HEK293 (cell line): Measurements from ENCODE around the gene DNAI1.

Experiments used
- CTCF ChIA-PET: fragments of 350-600 bp; formaldehyde crosslinking; extraction: SDS; loops from one replicate; lab custom pipeline; 2021; ENCODE audit warnings: antibody characterized with exemption; lab: Yijun Ruan, JAX
- POLR2A ChIA-PET: fragments of 300-600 bp; formaldehyde crosslinking; extraction: SDS; loops from one replicate; lab custom pipeline; 2020; ENCODE audit warnings: antibody characterized with exemption, inconsistent platforms; lab: Yijun Ruan, JAX
- H3K27ac ChIP-seq: fragments of 200-500 bp; sonication (Bioruptor generic); 2 replicates; pipeline ENCODE4 v1.5.1; 2014; ENCODE audit warnings: low read depth, low read length, control low read depth, inconsistent platforms; ENCODE audit errors: extremely low read depth
- H3K36me3 ChIP-seq, 2 experiments: fragments of 200-500 bp in 1 of 2; sonication (Bioruptor generic) in 1 of 2; 1 replicate in 1 of 2; 2 replicates in 1 of 2; pipeline ENCODE4 v1.5.1; 2014 to 2017; ENCODE audit warnings: inconsistent platforms in 2 of 2, low read length in 2 of 2; ENCODE audit not compliant: control insufficient read depth in 2 of 2, insufficient read depth in 1 of 2
- H3K4me1 ChIP-seq: fragments of 200-500 bp; sonication (Bioruptor generic); 2 replicates; pipeline ENCODE4 v1.5.1; 2014; ENCODE audit warnings: mild to moderate bottlenecking, low read length, inconsistent platforms; ENCODE audit not compliant: control insufficient read depth, insufficient read depth
- H3K4me3 ChIP-seq: 2 replicates; pipeline ENCODE4 v1.5.1; 2011; ENCODE audit warnings: low read depth, mild to moderate bottlenecking, control low read depth, low read length, moderate library complexity
- H3K9me3 ChIP-seq: fragments of 200-500 bp; sonication (Bioruptor generic); 2 replicates; pipeline ENCODE4 v1.5.1; 2014; ENCODE audit warnings: low read depth, low read length, inconsistent platforms; ENCODE audit not compliant: control insufficient read depth, insufficient read depth
- EGR2 ChIP-seq: fragments of 450-650 bp; formaldehyde crosslinking; IDR thresholded peaks from 2 replicates; pipeline ENCODE4 v1.5.1; 2016; ENCODE audit warnings: low read depth, missing biosample characterization, missing genetic modification characterization
- GLI4 ChIP-seq: fragments of 450-650 bp; formaldehyde crosslinking; IDR thresholded peaks from 2 replicates; pipeline ENCODE4 v1.5.1; 2016; ENCODE audit warnings: missing biosample characterization, missing genetic modification characterization
- IKZF3 ChIP-seq: fragments of 450-650 bp; IDR thresholded peaks from 2 replicates; pipeline ENCODE4 v1.5.0; 2018; ENCODE audit warnings: missing biosample characterization, mild to moderate bottlenecking, missing genetic modification characterization, moderate library complexity
- MZF1 ChIP-seq: fragments of 450-650 bp; formaldehyde crosslinking; IDR thresholded peaks from 2 replicates; pipeline ENCODE4 v1.5.1; 2017; ENCODE audit warnings: missing biosample characterization, missing genetic modification characterization, borderline replicate concordance
- SETDB1 ChIP-seq: IDR thresholded peaks from one replicate; pipeline ENCODE4 v1.6.1; 2017; ENCODE audit warnings: mild to moderate bottlenecking, low read length, moderate library complexity, mixed read lengths; ENCODE audit not compliant: insufficient read length
- YY1 ChIP-seq: fragments of 450-650 bp; formaldehyde crosslinking; IDR thresholded peaks from 2 replicates; pipeline ENCODE4 v1.5.1; 2018; ENCODE audit warnings: missing biosample characterization, missing genetic modification characterization
- ZBTB21 ChIP-seq: fragments of 450-650 bp; formaldehyde crosslinking; IDR thresholded peaks from 2 replicates; pipeline ENCODE4 v1.5.1; 2017; ENCODE audit warnings: missing biosample characterization, missing genetic modification characterization
- ZNF19 ChIP-seq: fragments of 450-650 bp; formaldehyde crosslinking; IDR thresholded peaks from 2 replicates; pipeline ENCODE4; 2016; ENCODE audit warnings: missing biosample characterization, missing genetic modification characterization, low read depth
- ZNF221 ChIP-seq: fragments of 450-650 bp; formaldehyde crosslinking; IDR thresholded peaks from 2 replicates; pipeline ENCODE4 v1.5.1; 2017; ENCODE audit warnings: missing biosample characterization, missing genetic modification characterization, borderline replicate concordance
- ZNF37A ChIP-seq: fragments of 450-650 bp; IDR thresholded peaks from 2 replicates; pipeline ENCODE4 v1.5.1; 2018; ENCODE audit warnings: missing biosample characterization, missing genetic modification characterization
- ZNF423 ChIP-seq: fragments of 450-650 bp; formaldehyde crosslinking; IDR thresholded peaks from 2 replicates; pipeline ENCODE4 v1.5.1; 2016; ENCODE audit warnings: missing biosample characterization, missing genetic modification characterization
- ZNF473 ChIP-seq: fragments of 450-650 bp; formaldehyde crosslinking; IDR thresholded peaks from 2 replicates; pipeline ENCODE4 v1.5.1; 2017; ENCODE audit warnings: missing biosample characterization, missing genetic modification characterization
- ZNF529 ChIP-seq: fragments of 450-650 bp; formaldehyde crosslinking; IDR thresholded peaks from 2 replicates; pipeline ENCODE4 v1.5.1; 2017; ENCODE audit warnings: missing genetic modification characterization, missing biosample characterization; ENCODE audit not compliant: insufficient replicate concordance
- ZNF629 ChIP-seq: fragments of 450-650 bp; formaldehyde crosslinking; IDR thresholded peaks from 2 replicates; pipeline ENCODE4 v1.5.1; 2017; ENCODE audit warnings: missing biosample characterization, missing genetic modification characterization
- ZNF645 ChIP-seq: fragments of 450-650 bp; formaldehyde crosslinking; IDR thresholded peaks from 2 replicates; pipeline ENCODE4; 2016; ENCODE audit warnings: missing biosample characterization, missing genetic modification characterization
- ZNF654 ChIP-seq: fragments of 450-650 bp; formaldehyde crosslinking; IDR thresholded peaks from 2 replicates; pipeline ENCODE4 v1.5.1; 2016; ENCODE audit warnings: low read depth, missing biosample characterization, missing genetic modification characterization
- ZNF692 ChIP-seq: fragments of 450-650 bp; formaldehyde crosslinking; IDR thresholded peaks from 2 replicates; pipeline ENCODE4 v1.5.1; 2016; ENCODE audit warnings: missing biosample characterization, missing genetic modification characterization
- ZNF830 ChIP-seq: fragments of 450-650 bp; IDR thresholded peaks from 2 replicates; pipeline ENCODE4 v1.5.0; 2018; ENCODE audit warnings: missing biosample characterization, missing genetic modification characterization, low read depth, mild to moderate bottlenecking, moderate library complexity
- ZSCAN5A ChIP-seq: fragments of 450-650 bp; formaldehyde crosslinking; IDR thresholded peaks from 2 replicates; pipeline ENCODE4 v1.5.1; 2016; ENCODE audit warnings: missing biosample characterization, missing genetic modification characterization
- TF ChIP-seq, protein P1 (sequence below): IDR thresholded peaks from 2 replicates; pipeline ENCODE4 v1.6.1; 2011; ENCODE audit warnings: mild to moderate bottlenecking, low read depth, low read length, borderline replicate concordance
- TF ChIP-seq, protein P2 (sequence below): fragments of 450-650 bp; formaldehyde crosslinking; IDR thresholded peaks from 2 replicates; pipeline ENCODE4 v1.5.1; 2017; ENCODE audit warnings: missing biosample characterization, missing genetic modification characterization

DNAI1 gene

DNA sequence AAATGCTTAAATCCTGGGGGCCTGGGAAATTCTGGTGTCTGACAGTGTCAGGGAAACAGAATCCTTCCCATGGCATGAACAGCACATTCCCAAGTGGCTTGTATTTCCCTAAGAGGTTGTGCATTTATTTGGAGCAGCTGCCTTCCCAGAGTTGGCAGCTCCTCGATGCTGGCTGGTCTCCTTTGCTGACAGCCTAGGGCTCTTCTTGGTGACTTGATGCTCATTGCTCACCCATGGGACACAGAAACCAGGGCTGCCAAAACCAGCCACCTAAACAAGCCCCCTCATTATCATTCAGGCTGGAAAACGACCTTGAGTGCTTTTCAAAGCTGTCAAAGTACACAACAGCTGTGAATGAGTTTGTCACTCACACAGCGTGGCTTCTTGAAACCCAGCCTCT lies 39.9 kb downstream of the DNAI1 start (continued):
- no peak for TF ChIP-seq ZSCAN5A (tag by site-specific recombination)

DNA sequence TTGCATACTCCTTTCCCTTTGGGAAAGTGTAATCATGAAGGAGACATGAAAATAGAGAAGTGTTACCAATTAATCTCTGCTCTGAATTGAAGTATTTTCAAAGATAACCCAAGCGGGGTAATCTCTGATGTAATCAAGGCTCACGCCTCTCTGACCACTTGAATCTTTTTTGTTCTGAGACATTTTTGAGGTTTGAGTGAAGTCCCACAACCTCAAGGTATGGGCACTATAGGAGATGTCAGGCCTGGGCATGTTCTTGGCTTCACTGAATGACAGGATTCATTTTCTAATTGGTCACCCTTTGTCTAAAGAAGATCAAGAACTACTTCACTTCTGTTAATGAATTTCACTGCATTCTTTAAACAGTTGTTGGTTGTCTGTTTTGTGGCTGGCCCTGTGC lies 40.5 kb downstream of the DNAI1 start:
- H3K36me3 ChIP-seq = no peaks in the 10 kb centered on the region
- POLR2A ChIA-PET = no interaction called here
- CTCF ChIA-PET = interaction anchor here (1.3 to 11.0 kb wide), 3 partner anchors 20 to 95 kb away, joined by 7 to 132 read pairs (median 23); no protein-coding TSS in a partner anchor
- H3K27ac ChIP-seq = no peak overlapping the region
- H3K4me3 ChIP-seq = no peak overlapping the region
- no peaks in the 10 kb centered on the region for H3K4me1 ChIP-seq
- no peak for TF ChIP-seq ZNF19 (tag by site-specific recombination)
- TF ChIP-seq ZNF37A (tag by site-specific recombination) = no peak
- no peak for TF ChIP-seq ZNF645 (tag by site-specific recombination)
- TF ChIP-seq ZNF529 (tag by site-specific recombination) = no peak
- no peak for TF ChIP-seq GLI4 (tag by site-specific recombination)
- no peak for TF ChIP-seq ZNF221 (tag by site-specific recombination)
- TF ChIP-seq YY1 (tag by site-specific recombination) = no peak
- no peak for TF ChIP-seq ZNF830 (tag by site-specific recombination)
- no peak for TF ChIP-seq ZNF654 (tag by site-specific recombination)
- TF ChIP-seq, protein P1, sequence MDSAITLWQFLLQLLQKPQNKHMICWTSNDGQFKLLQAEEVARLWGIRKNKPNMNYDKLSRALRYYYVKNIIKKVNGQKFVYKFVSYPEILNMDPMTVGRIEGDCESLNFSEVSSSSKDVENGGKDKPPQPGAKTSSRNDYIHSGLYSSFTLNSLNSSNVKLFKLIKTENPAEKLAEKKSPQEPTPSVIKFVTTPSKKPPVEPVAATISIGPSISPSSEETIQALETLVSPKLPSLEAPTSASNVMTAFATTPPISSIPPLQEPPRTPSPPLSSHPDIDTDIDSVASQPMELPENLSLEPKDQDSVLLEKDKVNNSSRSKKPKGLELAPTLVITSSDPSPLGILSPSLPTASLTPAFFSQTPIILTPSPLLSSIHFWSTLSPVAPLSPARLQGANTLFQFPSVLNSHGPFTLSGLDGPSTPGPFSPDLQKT = no peak
- TF ChIP-seq ZNF423 (tag by site-specific recombination) = no peak
- TF ChIP-seq, protein P2, sequence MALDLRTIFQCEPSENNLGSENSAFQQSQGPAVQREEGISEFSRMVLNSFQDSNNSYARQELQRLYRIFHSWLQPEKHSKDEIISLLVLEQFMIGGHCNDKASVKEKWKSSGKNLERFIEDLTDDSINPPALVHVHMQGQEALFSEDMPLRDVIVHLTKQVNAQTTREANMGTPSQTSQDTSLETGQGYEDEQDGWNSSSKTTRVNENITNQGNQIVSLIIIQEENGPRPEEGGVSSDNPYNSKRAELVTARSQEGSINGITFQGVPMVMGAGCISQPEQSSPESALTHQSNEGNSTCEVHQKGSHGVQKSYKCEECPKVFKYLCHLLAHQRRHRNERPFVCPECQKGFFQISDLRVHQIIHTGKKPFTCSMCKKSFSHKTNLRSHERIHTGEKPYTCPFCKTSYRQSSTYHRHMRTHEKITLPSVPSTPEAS = no peak
- TF ChIP-seq ZNF629 (tag by site-specific recombination) = no peak
- TF ChIP-seq SETDB1 = no peak
- no peak for TF ChIP-seq MZF1 (tag by site-specific recombination)
- no peak for TF ChIP-seq ZNF692 (tag by site-specific recombination)
- no peak for TF ChIP-seq IKZF3 (tag by site-specific recombination)
- TF ChIP-seq ZBTB21 = no peak
- no peak for TF ChIP-seq EGR2 (tag by site-specific recombination)
- TF ChIP-seq ZNF473 (tag by site-specific recombination) = no peak
- H3K9me3 ChIP-seq = no peaks in the 10 kb centered on the region
